Stimulated activated CD4-positive, alpha-beta T cell treated with anti-CD3 and anti-CD28 coated beads, Interleukin-12 subunit alpha, Interleukin-12 subunit beta, amount 100 ng/mL, for 48 hours (primary cell): Measurements from ENCODE around the gene C1orf226.
"Not testable (repeated sequence)": the region's sequence is repeated elsewhere in the genome, so short reads cannot be mapped to it uniquely, and the experiment has no call there.

Source experiments
- DNase-seq, 3 donors: peaks; one replicate each; pipeline ENCODE4 v3.0.0-alpha.2; 2020; ENCODE audit warnings: low read depth in 2 of 3, low spot score in 1 of 3

Gene C1orf226

DNA sequence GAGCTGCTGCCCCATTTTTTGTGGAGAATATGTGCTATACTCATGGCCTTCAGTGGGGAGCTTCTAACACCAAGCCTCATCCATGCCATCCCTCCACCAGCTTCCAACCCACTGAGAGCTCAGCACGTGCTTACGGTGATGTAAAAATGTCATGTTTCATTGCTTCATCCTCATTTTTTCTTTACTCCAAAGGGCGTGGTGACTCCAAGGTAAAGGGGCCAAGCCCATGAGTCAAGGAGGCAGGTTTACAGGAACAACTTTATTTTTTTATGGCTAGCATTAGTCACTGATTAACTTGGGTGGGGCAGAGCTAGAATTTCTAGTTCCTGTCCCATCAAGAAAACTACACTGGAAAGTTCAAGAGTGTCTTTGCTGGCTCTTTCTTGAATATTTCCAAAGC is at the start of gene C1orf226:
C1orf226 (plus strand) TSS at position 346 of the 400 bp plus-strand sequence. CDS start 174 bp downstream, outside the sequence.
- no peak for DNase-seq

DNA sequence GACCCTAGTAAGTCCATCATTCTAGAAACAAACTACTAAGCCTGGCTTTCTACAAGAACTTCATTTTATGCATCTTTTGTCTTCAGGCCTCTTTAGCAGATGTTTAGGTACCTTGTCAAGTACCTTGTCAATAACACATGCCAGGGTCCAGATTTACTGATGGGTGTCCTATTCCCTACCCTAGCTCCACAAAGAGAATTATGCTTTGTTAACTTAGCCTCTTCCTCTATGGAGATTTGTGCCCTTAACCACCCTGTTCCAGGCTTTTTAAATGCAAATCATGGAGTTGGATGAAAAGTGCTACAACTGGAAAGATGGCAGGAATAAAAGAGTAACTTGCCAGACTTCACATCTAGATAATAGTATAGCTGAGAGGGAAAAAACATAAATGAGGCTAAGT is 47.5 kb upstream of the C1orf226 start:
- DNase-seq, result no peak

GRCh38 chr1:162335126-162335525 is 46.4 kb upstream of the C1orf226 start:
- DNase-seq, result no peak

DNA sequence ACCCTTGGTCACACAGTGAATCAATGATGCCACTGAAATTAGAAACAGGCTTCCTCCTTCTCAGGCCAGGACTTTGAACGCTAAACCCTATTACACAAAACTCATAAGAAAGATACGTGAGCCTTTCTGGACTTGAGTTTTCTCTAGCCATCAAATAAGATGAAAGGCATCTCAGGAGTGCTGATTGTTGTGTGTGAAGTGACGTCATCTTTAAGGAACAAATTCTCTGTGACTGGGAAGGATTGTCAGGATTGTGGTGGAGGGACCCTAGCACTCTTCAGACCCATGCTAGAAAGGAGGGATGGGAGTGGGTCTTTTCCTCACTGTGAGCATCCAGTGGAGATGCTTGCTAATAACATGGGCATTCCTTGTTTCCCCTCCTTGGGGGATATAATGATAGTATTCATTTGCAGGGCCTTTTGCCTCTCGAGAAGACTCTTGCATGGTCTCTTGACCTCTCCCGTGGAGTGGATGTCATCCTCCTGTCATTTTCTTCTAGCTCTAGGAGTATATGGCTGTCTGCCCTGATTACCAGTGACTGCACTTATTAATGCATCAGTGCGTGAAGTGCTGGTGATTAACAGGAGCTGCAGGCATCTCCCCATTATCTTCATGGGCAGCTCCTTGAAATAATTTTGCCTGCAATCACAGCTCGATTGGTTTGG is 44.8 kb upstream of the C1orf226 start:
- DNase-seq, result no peak

GRCh38 chr1:162342452-162342983 is 39.0 kb upstream of the C1orf226 start:
- no peak for DNase-seq

DNA sequence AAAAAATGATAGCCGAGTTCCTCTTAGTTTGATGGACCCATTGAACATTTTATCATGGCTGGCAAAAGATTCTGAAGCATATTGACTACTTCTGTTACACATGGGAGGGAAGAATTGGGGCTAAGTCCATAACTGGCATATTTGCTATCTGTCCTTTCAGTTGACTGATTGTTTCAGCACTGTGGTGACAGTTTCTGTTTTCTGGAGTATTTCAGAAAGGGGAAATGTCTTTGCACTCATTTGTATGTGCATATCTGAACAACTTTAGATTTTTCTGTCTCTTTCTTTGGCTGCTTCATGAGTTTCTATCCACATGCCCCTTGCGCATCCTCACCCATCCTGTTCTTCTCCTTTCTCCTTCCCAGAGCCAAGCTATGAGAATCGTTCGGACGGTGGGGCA is 38.1 kb upstream of the C1orf226 start:
- DNase-seq, result no peak

DNA sequence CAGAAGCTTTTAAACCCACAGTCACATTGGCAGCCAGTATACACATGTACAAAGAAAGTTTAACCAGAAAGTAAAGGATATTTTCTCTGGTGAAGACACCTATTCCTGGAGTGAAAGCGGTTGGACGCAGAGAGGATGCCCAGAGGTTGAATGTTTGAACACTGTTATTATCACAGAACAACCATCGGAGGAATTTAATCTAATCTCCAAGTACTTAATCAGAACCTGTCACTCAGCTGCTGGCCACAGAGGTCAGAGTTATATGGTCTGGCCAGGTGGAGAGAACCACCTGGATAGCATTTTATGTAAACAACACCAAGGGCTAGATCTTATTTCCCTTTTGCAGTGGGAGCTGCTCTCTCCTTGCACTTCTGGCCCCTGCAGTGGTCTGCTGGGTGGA is 34.2 kb upstream of the C1orf226 start:
- no peak for DNase-seq

- no peak for DNase-seq
These were observed 31.7 kb upstream of the C1orf226 start for GRCh38 chr1:162349635-162350330.

GRCh38 chr1:162351246-162351842 is 30.2 kb upstream of the C1orf226 start:
- DNase-seq, result no peak

DNA sequence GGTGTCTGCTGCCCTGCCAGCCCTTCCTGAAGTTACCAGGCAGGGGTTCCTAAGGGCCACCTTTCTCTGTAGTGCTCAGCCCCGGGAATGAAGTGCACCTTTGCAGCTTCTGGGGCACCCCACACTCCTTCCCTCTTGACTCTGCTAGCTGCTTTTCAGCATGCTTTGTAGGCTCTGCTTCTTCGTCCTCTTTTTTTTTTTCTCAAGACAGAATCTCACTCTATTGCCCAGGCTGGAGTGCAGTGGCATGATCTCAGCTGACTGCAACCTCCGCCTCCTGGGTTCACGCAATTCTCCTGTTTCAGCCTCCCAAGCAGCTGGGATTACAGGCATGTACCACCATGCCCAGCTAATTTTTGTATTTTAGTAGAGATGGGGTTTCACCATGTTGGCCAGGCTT is 29.7 kb upstream of the C1orf226 start:
- DNase-seq, result not testable (repeated sequence)

DNA sequence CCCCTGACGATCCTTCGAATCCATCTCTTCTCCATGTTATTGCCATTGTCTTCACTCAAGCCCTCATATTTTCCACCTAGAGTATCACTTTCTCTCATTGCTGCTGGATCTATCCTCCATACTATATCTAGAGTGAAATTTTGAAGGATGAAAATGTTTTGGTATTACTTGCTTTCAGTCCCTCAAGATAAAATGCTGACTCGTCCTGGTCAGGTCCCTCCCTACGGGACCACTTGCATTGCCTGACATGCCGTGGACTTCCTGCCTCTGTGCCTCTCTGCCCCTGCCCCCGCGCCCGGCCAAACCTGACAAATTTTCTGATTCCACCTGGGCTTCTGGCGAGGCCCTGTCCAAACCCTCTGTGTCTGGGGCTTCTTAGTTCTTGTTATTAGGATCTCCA is 28.4 kb upstream of the C1orf226 start:
- DNase-seq, result no peak

DNA sequence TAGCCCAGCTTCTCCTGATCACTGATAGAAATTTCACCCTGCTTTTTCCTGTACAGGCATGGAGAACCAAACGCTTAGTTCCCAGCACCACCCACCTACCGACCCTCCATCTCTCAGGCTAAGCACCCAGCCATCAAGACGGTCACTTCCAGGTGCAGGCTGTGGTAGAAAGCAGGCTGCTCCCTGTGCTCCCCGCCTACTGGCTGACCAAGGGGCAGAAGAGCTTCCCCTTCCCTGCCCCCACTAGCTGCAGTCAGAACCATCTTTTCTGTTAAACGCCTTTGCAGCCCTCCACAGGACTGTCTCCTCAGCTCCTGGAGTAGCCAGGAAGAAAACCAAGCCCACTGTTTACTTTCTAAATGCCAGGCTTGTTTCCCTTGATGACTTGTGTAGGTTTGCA is 27.8 kb upstream of the C1orf226 start:
- DNase-seq, result no peak

DNA sequence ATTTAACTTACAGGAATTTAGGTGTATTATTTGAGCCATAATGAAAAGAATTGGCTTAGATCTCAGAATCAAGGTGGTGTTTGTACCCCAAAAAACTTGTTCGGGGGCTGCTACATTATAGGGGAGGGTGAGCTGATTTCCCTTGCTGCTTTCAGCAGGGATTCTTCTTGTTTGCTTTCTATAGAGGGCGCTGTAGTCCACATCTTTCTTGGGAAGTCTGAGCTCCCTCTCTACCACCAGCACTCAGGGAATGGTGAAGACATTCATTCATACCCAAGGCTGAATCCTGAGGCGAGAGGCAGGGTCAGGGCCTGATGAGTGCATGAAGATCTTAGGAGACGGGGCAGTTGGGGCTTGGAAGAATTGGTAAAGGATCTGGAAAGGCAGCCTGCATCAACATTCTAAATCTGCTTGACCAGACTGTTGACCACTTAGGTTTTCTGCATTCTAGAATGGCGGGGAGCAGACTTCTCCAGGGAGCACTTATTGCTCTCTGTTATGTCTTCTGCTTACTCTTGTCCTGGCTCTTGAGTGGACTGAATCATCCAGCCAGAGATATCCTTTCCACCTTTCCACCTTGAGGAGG is 23.8 kb upstream of the C1orf226 start:
- DNase-seq, result peak in 1 of 3 donors; percentile 1

GRCh38 chr1:162358928-162359327 is 22.6 kb upstream of the C1orf226 start:
- DNase-seq, result no peak

- DNase-seq, result no peak
These were observed 21.8 kb upstream of the C1orf226 start for GRCh38 chr1:162359523-162360236.

GRCh38 chr1:162360237-162360873 is 21.2 kb upstream of the C1orf226 start:
- DNase-seq, result no peak

DNA sequence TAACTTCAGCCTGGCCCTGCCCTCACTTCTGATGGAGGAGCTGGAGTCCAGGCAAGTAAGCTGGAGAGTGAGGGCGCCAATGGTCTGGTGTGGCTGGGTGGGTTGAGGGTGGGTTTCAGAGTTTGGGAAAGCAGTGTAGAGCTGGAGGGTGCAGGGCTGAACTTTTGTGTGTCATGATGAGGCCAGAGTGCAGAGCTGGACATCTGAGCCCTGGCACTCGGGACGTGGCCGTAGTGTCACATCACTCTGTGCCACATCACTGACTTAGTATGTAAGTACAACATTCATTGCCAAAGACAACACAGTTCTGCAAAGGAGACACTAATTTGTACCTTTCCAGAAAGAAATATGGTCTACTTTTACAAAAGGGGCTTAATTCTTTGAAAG is 20.7 kb upstream of the C1orf226 start:
- DNase-seq, result no peak

DNA sequence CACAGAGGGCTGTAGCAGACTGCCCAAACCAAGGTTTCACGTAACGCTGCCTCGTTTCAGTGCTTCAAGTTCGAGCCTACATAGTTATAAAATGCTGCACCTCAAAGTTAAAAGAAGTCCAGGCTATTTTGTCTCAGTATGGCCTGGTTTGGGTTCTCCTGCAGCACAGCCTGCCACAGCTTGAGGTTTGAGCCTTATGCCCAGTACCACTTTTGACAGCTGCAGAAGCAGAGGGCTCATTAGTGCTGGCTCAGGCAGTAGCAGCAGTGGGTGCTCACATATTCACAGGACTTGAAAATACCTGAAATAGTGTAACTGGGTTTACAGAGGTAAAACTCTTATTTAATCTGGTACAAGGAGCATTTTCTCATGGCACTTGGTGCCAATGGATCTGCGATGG is 20.2 kb upstream of the C1orf226 start:
- DNase-seq, result no peak

GRCh38 chr1:162363823-162364222 is 17.7 kb upstream of the C1orf226 start:
- DNase-seq, result no peak

DNA sequence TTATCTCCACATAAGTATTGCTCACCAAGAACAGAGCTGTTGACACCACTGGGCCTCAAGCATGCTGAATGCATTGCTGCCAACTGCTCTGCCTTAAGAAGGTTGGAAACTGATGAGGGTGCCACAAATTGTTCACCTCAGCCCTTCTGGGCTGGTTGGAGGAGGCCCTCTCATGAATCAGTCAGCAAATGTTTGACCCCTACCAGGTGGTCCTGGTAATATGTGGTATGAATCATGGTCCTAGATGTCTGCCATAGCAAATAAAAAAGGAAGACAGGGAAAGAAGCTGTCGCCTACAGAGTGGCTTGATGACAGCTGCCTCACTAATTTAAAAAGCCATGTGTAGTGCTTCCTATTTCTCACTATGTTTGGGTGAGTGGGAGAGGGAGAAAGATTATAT is 17.0 kb upstream of the C1orf226 start:
- no peak for DNase-seq
